ENCODE measurements around the gene FAM53B.

The FAM53B gene

DNA sequence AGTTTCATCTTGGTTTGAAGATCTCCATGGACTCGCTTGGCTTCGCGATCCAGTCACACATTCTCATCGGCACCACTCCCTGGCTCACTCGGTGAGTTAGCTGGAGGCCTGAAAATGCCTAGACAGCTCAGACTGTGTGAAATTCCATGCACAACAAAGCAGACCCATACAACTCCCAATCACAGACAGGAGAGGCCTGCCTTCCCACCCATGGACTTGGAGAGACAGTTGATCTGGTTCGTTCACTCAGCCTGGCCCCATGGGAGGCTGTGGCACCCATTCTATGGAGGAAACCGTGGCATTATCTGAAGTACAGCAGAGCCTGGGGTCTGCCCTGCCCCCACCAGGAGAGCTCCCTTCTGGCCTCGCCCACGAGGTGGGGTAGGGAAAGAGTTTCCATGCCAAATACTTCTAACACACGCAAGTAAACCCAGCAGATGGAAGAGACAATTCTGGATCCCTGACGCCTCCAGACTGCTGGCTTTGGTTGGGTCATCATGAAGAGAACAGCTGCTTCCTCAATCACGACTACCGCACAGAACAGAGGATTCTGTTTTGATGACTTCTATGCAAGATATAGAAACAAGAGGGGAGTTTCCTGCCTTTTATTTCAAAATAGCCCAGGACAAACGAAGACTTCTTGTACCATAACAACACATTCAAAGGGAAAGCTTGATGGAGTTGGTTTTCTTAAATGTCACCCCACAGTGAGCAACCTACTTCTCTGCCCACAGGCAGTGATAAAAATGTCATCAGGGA, 15.9 kb downstream of the FAM53B start:
- DNase-seq: no peak

DNA sequence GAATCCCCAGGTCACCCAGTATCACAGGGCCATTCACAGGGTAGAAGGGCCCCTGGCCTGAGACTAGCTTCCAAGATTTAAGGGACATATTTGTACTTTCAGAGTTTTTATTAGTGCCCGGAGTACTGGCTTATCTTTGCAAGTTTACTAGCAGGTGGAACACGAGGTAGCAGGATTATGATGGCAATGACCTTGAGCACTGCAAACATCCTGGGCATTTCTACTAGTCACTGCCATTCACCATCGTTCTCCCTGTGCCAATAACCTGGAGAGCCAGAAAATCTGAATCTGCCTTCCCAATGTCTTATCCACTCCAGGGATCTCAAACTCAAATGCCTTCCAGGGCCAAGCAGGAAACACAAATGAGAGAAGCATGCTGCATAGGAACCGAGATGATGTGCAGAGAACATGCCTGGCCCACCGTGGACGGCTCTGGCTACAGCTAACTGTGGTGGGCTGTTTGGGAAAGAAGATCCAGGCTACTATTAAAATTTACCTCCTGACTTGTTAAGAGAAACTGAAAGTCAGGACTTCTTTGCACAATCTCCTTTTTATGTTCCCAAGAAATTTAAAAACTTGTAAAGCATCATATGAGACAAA, 16.7 kb downstream of the FAM53B start:
- DNase-seq: no peak

DNA sequence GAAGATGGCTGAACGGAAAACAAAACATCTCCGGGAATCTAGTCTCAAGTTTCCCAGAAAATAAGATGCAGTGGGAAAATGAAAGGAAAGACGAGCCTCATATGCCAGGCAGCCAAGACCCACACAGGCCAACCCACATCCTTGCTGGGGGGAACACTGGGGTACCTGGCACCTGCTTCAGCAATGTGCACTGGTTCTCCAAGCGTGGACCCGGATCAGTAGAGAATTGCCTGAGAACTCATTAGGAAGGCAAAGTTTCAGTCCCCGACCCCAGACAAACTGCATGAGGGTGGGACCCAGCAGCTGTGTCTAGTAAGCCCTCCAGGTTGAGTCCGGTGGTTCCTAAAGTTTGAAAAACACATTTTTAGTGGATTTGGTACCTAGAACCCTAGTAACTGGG, 18.4 kb downstream of the FAM53B start:
- DNase-seq: no peak

DNA sequence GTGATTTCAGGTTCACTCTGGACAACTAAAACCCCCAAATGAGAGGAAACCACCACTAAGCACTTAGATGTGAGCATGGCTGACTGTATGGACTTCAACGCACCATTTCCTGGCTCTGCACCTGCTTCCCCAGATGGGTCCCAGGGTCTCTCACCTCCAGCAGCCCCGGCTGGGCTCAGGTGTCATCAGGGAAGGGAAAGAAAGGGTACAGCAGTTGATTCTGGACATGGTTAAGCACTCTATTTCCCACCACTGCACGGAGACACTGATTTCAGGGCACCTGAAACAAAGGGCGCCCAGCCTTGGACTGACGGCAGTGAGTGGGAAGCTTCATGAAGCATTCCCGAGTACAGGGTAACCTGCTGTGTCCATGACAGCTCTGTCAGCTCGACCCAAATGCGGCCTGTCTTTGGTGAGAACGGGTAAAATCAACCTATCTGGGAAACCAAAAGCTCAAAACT, 19.0 kb downstream of the FAM53B start:
- DNase-seq: no peak

DNA sequence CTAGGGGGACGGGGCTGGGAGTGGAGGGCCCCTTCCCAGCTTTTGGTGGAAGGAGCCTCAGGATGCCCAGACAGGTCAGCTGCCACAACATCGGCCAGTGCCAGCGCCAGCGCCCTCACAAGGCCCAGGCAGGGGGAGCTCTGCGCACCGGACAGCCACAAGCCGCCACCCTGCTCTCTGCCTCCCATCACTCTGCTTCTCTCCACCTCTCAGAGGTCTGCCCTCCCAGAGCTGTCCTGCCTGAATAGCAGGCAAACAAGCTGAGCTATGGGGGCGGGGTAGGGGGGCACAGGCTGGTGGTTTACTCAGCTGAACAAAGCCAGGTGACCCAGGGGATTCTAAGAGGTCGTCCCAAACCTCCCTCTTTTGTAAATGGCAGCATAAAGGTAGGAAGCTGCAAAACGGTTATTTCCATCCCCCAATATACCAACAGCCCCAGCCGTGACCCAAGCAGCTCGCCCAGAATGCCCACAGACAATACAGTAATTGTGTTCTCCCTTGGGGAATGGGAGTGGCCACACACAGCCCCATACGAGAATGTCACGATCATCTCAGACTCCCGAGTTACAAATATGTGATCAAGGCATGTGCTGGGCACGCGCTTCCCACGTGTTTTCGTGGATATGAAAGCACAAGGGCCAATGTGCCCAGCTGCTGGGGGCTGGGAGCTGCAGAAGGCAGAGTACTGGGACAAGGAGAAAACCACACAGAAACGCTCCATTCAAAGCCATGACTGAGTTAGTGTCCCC, 19.7 kb downstream of the FAM53B start:
- DNase-seq: no peak

DNA sequence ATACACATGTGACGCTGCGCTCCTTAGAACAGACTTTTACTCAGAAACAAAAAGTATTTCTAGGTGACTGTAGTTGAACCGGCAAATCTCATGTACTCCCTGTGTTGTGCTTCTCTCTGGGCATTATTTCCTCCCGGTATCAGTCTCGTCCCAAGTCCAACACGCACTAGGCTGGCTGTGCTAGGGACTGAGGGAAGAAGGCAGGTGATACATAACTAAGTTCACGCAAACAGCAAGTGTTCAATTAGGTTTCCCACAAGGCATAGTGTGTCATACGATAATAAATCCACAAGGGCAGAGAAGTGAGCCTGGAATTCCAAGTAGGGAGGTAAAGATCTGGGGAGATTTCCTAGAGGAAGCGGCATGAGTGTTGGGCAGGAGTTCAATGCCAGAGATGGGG, 20.4 kb downstream of the FAM53B start:
- DNase-seq: no peak

DNA sequence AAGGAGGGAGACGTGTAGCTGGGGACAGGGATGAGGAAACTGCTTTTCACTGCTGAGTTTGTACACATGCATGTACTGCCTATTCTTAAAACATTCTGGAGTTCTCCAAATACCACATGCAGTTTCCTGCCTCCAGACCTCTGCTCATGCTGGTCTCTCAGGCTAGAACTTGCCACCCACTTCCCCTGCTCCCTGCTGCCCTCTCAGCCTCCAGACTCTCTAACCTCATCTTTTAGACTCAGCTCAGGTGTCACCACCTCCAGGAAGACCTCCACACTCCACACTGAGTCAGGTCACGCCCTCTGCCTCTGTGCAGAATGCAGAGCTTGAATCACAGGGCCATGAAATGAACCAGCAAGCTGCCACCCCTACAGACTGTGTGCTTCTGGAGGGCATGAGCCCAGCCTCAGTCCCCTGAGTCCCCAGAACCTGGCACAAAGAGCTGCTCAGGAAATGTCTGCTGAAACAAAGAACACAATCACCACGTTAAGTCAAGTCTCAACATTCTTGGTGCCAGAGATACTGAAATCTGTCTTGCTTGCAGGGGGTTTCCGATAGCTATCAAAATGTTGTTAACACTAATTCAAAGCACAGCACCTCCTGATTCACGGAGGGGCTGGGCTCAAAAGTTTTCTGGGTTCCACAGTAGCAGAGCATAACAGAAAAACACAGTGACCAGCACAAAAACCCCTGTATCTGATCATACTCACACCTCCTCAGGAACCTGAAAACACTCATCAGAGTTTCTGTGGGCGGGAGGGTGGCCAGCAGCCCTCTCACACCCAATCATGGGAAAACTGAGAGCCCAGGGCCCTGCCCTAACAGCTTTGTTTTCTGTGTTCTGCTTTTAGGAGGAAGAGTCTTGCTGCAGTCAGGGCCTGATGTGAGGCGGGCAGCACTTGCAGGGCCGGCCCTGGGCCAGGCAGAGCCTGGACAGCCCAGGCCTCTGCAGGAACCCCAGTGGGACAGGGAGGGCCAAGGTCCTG, 21.1 kb downstream of the FAM53B start:
- no peak for DNase-seq

DNA sequence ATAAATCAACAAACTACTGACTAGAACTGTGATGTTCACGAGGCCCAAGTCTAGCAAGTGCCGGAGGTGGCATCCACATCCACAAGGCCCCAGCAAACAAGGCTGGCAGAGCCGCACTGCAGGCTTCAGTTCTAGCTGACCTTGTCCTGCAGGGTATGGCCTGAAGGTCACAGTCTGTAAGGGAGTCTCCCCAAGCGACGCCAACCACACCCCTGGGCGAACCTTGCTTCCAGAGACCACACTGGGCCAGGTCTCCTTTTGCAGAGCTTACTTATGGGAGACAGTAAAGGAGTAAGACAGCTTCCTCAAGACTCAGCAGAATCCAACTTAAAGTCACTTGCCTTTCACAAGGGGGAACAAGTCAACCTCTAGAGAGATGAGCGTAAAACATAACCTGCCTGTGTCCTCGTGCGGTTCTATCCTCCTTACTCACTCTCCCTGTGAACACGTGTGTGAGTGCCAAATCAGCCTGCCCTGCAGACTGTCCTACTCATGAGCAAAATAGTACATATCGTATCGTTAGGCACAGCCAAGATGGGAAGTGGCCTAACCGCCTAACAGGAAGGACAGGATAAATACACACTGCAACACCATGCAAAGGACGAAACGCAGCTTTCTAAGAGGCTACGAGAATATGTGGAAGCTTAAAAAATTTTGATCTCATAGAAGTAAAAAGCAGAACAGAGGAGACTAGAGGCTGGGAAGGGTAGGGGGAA, 22.7 kb downstream of the FAM53B start:
- no peak for DNase-seq

DNA sequence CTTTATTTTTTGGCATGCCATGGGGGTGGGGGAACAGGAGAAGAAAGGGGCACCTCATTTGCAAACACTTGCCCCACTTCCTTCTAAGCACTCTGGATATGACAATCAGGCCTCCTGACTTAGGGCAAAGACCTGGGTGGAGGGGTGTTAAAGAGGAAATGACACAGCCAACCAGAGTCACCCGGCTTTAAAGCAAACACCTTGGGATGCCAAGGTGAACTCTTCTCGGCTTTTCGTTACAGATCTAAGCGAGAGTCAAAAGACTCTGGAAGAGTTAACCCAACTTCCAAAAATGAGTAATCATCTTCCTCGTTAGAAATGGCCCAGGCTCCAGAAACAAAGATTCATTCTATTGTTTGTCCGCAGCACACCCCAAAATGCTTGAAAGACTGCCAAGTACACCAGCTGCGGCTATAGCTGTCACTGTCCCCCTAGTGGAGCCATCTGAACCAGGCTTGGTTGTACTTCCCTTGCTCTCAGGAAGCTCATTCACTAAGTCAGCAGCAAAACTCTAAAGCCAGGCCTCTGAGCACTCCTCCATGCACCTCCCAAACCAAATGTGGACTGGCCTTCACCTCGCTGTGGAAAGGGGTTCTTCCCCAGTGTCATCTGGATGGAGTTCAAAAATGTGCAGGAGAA, 24.8 kb downstream of the FAM53B start:
- DNase-seq: no peak

DNA sequence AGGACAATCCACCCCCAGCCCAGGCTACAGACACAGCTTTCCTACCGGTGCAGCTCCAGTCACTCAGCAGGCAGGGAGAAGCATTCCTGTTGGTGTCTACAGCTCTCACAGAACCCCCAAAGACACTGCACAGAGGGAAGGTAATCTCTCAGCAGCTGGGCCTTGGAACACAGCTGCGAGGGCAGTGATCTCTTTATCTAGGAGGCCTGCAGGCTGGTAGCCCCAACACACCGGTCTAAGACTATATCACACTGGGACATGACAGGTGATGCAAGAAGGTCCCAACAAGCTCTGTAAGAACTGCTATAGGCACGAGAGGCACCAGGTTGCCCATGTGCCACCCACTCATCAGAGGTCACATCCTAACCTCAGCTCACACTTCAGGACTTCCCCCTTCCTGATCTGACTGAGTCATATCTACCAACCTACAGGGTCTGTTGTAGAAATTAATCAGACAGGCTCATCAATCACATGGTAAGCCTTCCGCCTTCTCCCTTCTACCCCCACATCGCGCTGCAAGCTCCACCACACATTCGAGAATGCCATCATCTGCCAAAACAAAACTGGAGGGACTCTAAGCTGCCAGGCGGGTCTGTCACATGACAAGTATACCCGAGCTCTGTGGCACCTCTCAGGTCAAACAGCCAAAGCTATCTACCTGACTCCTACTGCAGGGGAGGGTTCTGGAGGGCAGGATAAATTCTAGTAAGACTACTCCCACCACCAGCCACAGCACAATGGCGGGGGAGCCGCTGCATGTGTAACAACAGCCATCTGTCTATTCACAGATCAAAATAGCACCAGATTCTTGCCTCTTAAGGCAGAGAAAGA, 26.1 kb downstream of the FAM53B start:
- DNase-seq: no peak

DNA sequence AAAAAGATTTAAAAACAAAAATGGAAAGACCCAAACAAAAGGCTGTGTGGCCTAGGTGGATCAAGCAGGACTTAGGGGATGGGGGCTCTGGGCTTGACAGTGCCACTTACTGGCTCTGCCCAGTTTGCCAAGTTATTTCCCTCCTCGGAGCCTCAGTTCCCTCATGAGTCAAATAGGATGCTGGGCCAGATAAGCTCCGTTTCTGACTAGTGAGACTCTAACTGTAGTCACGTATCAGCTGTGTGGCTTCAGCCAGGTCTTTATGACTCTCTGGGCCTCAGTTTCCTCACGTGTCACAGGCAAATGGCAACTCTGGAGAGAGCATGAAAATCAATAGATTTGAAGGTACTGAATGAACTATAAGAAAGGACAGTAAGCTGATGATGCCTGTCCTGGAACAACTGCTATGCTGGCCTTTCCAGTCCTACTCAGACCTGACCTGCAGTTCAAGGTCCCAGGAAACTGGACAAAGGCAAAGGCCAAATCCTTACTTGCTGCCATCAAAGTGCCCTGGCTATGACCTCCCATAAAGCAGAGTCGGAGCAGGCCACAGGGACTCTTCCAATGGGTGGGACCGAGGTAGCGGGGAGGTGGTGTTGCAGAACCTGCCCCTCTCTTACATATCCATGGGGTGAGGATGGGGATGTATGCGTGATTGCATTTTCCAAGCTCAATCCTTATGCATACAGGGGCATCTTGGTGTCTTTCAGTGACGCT, 27.0 kb downstream of the FAM53B start:
- no peak for DNase-seq

DNA sequence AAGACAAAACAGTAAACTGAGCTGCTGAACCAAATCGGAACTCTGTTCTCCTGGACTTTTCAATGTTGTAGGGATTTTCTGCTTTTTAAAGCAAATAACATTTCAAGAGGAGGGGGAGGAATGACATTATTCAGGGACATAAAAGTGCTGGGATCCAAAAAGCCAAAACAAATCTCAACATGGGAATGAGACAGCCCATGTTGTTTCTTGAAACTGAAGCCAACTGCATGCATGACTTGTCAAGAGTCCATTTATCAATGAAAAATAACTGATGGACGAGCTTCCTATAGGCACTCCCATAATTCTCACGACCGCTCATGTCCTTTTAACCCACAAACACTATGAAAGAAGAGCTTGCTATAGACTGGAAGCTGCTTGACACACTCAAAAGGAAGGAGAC, 27.8 kb downstream of the FAM53B start:
- DNase-seq: no peak

DNA sequence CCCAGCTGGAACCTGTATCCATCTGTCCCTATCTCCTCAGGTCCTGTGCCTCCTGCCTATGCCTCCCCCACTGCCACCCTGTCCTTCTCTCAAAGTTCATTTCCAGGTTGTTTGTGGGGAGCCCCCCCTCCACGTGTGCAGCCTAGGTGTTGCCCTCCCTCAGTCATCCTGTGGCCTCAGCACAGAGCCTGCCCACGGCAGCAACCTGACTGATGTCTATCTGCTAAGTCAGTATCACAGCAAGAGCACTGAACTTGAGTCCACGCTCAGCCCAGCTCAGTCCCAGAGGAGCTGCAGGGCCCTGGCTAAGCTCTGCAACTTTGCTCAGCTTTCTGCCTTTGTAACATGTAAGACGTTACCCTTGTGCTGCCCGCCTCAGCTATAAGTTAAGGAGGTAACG, 28.7 kb downstream of the FAM53B start:
- DNase-seq: no peak

DNA sequence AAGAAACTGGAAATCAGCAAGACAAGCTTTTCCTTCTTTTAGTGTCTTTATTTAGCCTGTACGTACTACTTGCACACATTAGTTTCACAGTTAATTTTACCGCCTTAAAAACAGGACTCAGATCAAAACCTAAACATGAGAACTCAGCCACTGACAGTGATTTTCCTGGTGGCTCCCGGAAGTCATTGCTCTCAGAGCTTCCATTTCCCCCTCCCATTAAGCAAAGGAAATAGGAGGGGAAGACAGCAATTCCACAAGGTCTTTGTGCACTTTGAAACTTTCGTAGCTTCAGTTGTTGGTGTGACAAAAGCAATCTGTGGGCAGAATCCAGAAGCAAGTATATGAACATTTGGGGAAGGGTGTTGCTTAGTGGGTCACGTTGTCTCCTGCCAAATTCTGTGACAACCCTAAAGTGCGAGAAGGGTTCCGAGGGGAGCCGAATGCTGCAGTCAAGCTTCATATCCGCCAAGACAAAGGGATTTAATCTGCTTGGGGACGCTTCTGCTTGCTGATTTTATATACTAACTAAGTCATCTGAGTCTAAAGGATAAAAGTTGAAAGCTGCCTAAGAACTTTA, 30.4 kb downstream of the FAM53B start:
- DNase-seq: no peak

DNA sequence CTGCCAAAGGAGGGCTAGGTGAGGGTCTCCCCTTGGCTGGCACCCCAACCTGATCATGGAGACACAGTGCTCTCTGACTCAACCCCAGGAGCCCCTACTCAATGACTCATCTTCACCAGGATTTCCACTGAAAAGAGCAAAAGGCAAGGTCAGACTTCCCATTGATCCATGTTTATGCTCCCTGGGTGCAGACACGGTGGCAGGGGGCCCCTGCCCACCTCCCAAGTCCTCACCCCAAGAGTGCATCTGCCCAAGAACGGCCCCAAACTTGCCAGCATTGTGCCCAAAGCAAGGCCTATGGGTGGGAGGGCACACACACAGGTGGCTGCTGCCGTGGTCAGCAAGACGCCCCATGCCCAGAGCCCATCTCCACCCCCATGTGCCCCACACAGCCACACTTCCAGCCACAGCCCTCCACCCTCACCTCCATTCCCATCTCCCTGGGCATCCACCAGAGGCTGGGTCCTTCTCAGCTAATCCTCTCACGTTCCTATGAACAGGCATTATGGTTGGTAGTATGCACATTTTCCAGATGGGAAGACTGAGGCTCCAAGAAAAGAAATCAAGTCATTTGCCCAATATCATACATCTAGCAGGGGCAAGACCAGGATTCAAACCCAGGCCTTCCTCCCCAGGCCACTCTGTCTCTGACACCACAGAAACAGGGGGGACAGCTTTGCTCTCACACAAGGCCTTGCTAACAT, 31.3 kb downstream of the FAM53B start:
- DNase-seq: no peak

DNA sequence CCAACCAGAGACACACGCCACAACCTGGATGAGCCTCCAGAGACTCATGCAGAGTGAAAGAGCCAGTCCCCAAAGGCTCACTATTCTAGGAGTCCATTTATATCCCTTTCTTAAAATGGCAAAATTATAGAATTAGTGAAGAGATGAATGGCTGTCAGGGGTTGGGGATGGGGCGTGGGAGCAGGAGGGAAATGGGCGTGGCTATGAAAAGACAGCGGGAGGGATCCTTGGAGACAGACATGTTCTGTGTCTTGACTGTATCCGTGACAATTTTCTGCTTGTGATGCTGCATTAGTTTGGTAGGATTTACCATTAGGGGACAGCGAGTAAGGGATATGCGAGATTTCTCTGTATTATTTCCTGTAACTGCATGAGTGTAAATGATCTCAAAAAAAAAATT, 33.0 kb downstream of the FAM53B start:
- no peak for DNase-seq

DNA sequence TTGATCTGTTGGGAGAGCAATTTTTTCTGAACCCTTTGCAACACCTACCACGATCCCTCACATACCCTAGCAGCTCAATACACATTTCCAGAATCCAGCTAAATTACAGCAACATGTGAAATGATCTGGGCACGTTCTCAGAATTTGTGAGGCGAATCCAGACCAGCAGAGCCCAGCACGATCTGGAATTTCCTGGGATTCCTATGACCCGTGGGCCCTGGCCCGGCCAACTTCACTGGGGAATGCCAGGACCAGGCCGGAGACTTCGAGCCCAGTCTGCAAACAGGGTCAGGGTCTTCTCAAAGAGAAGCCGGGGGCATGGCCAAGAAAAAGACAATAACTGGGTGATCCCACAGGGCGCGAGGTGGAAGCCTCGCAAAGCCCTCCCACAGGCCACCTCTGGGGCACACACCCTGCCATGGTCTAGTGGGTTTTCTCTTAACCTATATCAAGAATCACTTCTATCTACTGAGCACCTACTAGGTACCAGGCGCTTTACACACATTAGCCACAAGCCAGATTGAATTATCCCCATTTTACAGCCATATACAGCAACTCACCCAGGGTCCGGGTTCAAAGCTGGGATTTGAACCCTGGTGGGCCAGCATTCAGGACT, 33.8 kb downstream of the FAM53B start:
- no peak for DNase-seq

DNA sequence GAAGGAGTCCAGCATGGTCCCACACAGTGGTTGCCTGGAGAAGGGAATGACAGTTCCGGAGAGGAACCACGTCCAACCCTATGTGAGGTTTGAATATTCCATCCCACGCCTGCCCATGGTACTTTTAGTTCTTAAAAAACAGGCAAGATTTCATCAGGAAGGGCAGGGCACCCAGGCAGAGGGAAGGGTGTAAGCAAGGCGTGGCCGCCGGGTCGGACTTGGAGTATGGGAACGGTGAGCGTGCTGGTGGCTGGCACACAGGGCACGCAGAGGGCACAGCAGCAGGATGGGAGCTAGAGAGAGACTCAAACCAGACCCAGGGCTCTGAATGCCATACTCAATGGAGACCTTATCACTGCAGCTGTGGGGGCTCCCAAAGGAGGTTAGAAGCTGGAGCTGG, 34.3 kb downstream of the FAM53B start:
- DNase-seq: no peak

All from NCI-H2171 (cell line).